DMS53 (cell line): ENCODE data around the gene ARL5C.
"Not testable (repeated sequence)": the region's sequence is repeated elsewhere in the genome, so short reads cannot be mapped to it uniquely, and the experiment has no call there.

Experiments used
- DNase-seq: peaks from one replicate; lab custom pipeline; 2025; lab: John Stamatoyannopoulos, UW

The ARL5C gene

GRCh38 chr17:39141294-39141693 is 24.7 kb downstream of the ARL5C start:
- DNase-seq, result no peak

GRCh38 chr17:39139561-39139960 is 26.4 kb downstream of the ARL5C start:
- DNase-seq, result no peak

GRCh38 chr17:39139161-39139511 is 26.8 kb downstream of the ARL5C start:
- no peak for DNase-seq

GRCh38 chr17:39138431-39139160 is 27.4 kb downstream of the ARL5C start:
- no peak for DNase-seq

GRCh38 chr17:39134878-39135277 is 31.1 kb downstream of the ARL5C start:
- no peak for DNase-seq

- no peak for DNase-seq
Observed at GRCh38 chr17:39132192-39132610, 33.8 kb downstream of the ARL5C start.

- no peak for DNase-seq
Observed at GRCh38 chr17:39131616-39132015, 34.3 kb downstream of the ARL5C start.

- no peak for DNase-seq
Observed at GRCh38 chr17:39130205-39130604, 35.8 kb downstream of the ARL5C start.

- DNase-seq, result not testable (repeated sequence)
Observed at GRCh38 chr17:39129544-39129943, 36.4 kb downstream of the ARL5C start.

GRCh38 chr17:39126436-39126835 is 39.5 kb downstream of the ARL5C start:
- no peak for DNase-seq

- DNase-seq, result no peak
Observed at GRCh38 chr17:39125143-39125875, 40.7 kb downstream of the ARL5C start.

GRCh38 chr17:39123627-39124026 is 42.3 kb downstream of the ARL5C start:
- DNase-seq, result no peak

GRCh38 chr17:39122991-39123390 is 43.0 kb downstream of the ARL5C start:
- no peak for DNase-seq

- not testable (repeated sequence) for DNase-seq
Observed at GRCh38 chr17:39121919-39122318, 44.0 kb downstream of the ARL5C start.

GRCh38 chr17:39118674-39119419 is 47.1 kb downstream of the ARL5C start:
- no peak for DNase-seq

- no peak for DNase-seq
Observed at GRCh38 chr17:39116224-39116623, 49.7 kb downstream of the ARL5C start.

GRCh38 chr17:39115135-39115534 is 50.8 kb downstream of the ARL5C start:
- DNase-seq, result no peak

- no peak for DNase-seq
Observed at GRCh38 chr17:39114723-39115122, 51.2 kb downstream of the ARL5C start.

- DNase-seq, result no peak
Observed at GRCh38 chr17:39113871-39114270, 52.1 kb downstream of the ARL5C start.

GRCh38 chr17:39110435-39111136 is 55.4 kb downstream of the ARL5C start:
- peak; percentile 19 for DNase-seq

GRCh38 chr17:39108461-39109375 is 57.2 kb downstream of the ARL5C start:
- no peak for DNase-seq
